IMR-90 (cell line): ENCODE data around the gene MRPL28. TPM values are rescaled to one million over a fixed set of nuclear protein-coding genes. Genes with fewer than 3 reads are reported as not detected.

ENCODE experiments used
- ATAC-seq: fragments of 200-7000 bp; cut with Tn5 transposase; 2 replicates; pipeline ENCODE4 v1.9.1; 2020; ENCODE audit warnings: low read depth, mild to moderate bottlenecking, moderate library complexity
- Bru-seq: library from RNA; stranded (reverse); fragments of 400-500 nt; gene quantifications from one replicate; lab custom pipeline; 2021; lab: Mats Ljungman, UMichigan
- BruChase-seq, 2 experiments: library from RNA; stranded (reverse); fragments of 400-500 nt; gene quantifications; one replicate each; lab custom pipeline; 2021; lab: Mats Ljungman, UMichigan
- BruUV-seq: library from RNA; stranded (reverse); fragments of 400-500 nt; replicated peaks from 2 replicates; lab custom pipeline; 2021; lab: Mats Ljungman, UMichigan
- CTCF ChIA-PET: fragments of 300-600 bp; formaldehyde crosslinking; extraction: SDS; loops from one replicate; lab custom pipeline; 2021; ENCODE audit warnings: antibody characterized with exemption; lab: Yijun Ruan, JAX
- POLR2A ChIA-PET: fragments of 300-600 bp; sonication (Branson Sonifier 250); formaldehyde crosslinking; loops from one replicate; lab custom pipeline; 2022; ENCODE audit warnings: antibody characterized with exemption; ENCODE audit not compliant: unreplicated experiment; lab: Charles Lee
- DNase-seq: peaks from one replicate; pipeline ENCODE4 v3.0.0; 2013
- H2AFZ ChIP-seq: replicated peaks from 2 replicates; pipeline ENCODE3; 2013; ENCODE audit warnings: low read length, mild to moderate bottlenecking; ENCODE audit not compliant: poor library complexity
- H2AK5ac ChIP-seq: 2 replicates; pipeline ENCODE4 v1.6.1; 2013; ENCODE audit warnings: low read depth, low read length, inconsistent platforms
- H2AK9ac ChIP-seq: replicated peaks from 2 replicates; pipeline ENCODE3; 2013; ENCODE audit warnings: mild to moderate bottlenecking, low read depth, low read length, moderate library complexity; ENCODE audit not compliant: poor library complexity
- H2BK120ac ChIP-seq: 2 replicates; pipeline ENCODE4 v1.6.1; 2013; ENCODE audit warnings: low read depth, low read length, inconsistent platforms
- H2BK15ac ChIP-seq: 3 replicates; pipeline ENCODE4 v1.6.1; 2013; ENCODE audit warnings: low read depth, low read length, inconsistent platforms
- H2BK20ac ChIP-seq: 2 replicates; pipeline ENCODE4 v1.6.1; 2013; ENCODE audit warnings: low read depth, mild to moderate bottlenecking, inconsistent platforms, low read length, moderate library complexity
- H2BK5ac ChIP-seq: 2 replicates; pipeline ENCODE4 v1.6.1; 2013; ENCODE audit warnings: mild to moderate bottlenecking, low read depth, low read length, inconsistent platforms; ENCODE audit not compliant: poor library complexity, severe bottlenecking
- H3K14ac ChIP-seq: replicated peaks from 2 replicates; pipeline ENCODE4 v1.6.1; 2013; ENCODE audit warnings: low read depth, low read length, inconsistent platforms
- H3K18ac ChIP-seq: 2 replicates; pipeline ENCODE4 v1.6.1; 2013; ENCODE audit warnings: low read depth, low read length, control low read depth
- H3K23ac ChIP-seq: 2 replicates; pipeline ENCODE4 v1.6.1; 2013; ENCODE audit warnings: low read depth, low read length, inconsistent platforms
- H3K27ac ChIP-seq: 2 replicates; pipeline ENCODE4 v1.5.1; 2013; ENCODE audit warnings: mild to moderate bottlenecking, control low read depth, low read length; ENCODE audit not compliant: insufficient read depth
- H3K27me3 ChIP-seq: 2 replicates; pipeline ENCODE4 v1.6.1; 2013; ENCODE audit warnings: low read length; ENCODE audit not compliant: control insufficient read depth, insufficient read depth
- H3K36me3 ChIP-seq: 2 replicates; pipeline ENCODE4 v1.6.1; 2013; ENCODE audit warnings: low read length, mixed read lengths; ENCODE audit not compliant: control insufficient read depth, insufficient read depth
- H3K4ac ChIP-seq: 2 replicates; pipeline ENCODE4 v1.6.1; 2013; ENCODE audit warnings: low read depth, low read length, inconsistent platforms
- H3K4me1 ChIP-seq: 2 replicates; pipeline ENCODE4 v1.6.1; 2013; ENCODE audit warnings: low read length, mixed read lengths; ENCODE audit not compliant: control insufficient read depth, insufficient read depth
- H3K4me2 ChIP-seq: 2 replicates; pipeline ENCODE4 v1.6.1; 2013; ENCODE audit warnings: low read depth, mild to moderate bottlenecking, control low read depth, low read length, moderate library complexity
- H3K4me3 ChIP-seq: 2 replicates; pipeline ENCODE4 v1.5.1; 2013; ENCODE audit warnings: low read depth, mild to moderate bottlenecking, control low read depth, low read length, moderate library complexity; ENCODE audit not compliant: insufficient read depth
- H3K56ac ChIP-seq: 2 replicates; pipeline ENCODE4 v1.6.1; 2013; ENCODE audit warnings: low read length, inconsistent platforms; ENCODE audit not compliant: insufficient read depth; ENCODE audit errors: extremely low read depth
- H3K79me1 ChIP-seq, 2 experiments: 2 replicates each; pipeline ENCODE4 v1.6.1; 2013; ENCODE audit warnings: low read length in 2 of 2, inconsistent platforms in 1 of 2, low read depth in 1 of 2
- H3K9ac ChIP-seq: 2 replicates; pipeline ENCODE4 v1.6.1; 2013; ENCODE audit warnings: low read depth, low read length, control low read depth
- H3K9me1 ChIP-seq: 2 replicates; pipeline ENCODE4 v1.6.1; 2013; ENCODE audit warnings: low read length, inconsistent platforms; ENCODE audit not compliant: insufficient read depth
- H3K9me3 ChIP-seq: 2 replicates; pipeline ENCODE4 v1.6.1; 2013; ENCODE audit warnings: low read length; ENCODE audit not compliant: control insufficient read depth, insufficient read depth
- H4K20me1 ChIP-seq: 2 replicates; pipeline ENCODE4 v1.6.1; 2013; ENCODE audit warnings: low read length, inconsistent platforms; ENCODE audit not compliant: insufficient read depth
- H4K5ac ChIP-seq: 2 replicates; pipeline ENCODE4 v1.6.1; 2013; ENCODE audit warnings: mild to moderate bottlenecking, low read depth, low read length, control low read depth
- H4K8ac ChIP-seq, 2 experiments: 2 replicates each; pipeline ENCODE4 v1.6.1; 2013; ENCODE audit warnings: low read depth in 2 of 2, low read length in 2 of 2, control low read depth in 1 of 2, inconsistent platforms in 1 of 2
- H4K91ac ChIP-seq: 2 replicates; pipeline ENCODE4 v1.6.1; 2013; ENCODE audit warnings: low read depth, low read length, inconsistent platforms; ENCODE audit not compliant: insufficient read depth
- BHLHE40 ChIP-seq: fragments of 150-350 bp; IDR thresholded peaks from 2 replicates; pipeline ENCODE4 v1.6.1; 2016; ENCODE audit warnings: mild to moderate bottlenecking, low read depth, low read length
- CEBPB ChIP-seq: IDR thresholded peaks from 2 replicates; pipeline ENCODE4 v1.6.1; 2012; ENCODE audit warnings: low read depth, low read length, improper control_type of control experiment
- FOS ChIP-seq: fragments of 150-350 bp; IDR thresholded peaks from 2 replicates; pipeline ENCODE4 v1.6.1; 2016; ENCODE audit warnings: low read depth, low read length
- MAZ ChIP-seq: IDR thresholded peaks from 2 replicates; pipeline ENCODE4 v1.6.1; 2012; ENCODE audit warnings: low read depth, mild to moderate bottlenecking, low read length, improper control_type of control experiment, moderate library complexity, borderline replicate concordance
- MXI1 ChIP-seq: IDR thresholded peaks from 2 replicates; pipeline ENCODE4 v1.6.1; 2012; ENCODE audit warnings: low read depth, mild to moderate bottlenecking, low read length, moderate library complexity, borderline replicate concordance
- POLR2A ChIP-seq: IDR thresholded peaks from 2 replicates; pipeline ENCODE4 v1.6.1; 2012; ENCODE audit warnings: mild to moderate bottlenecking, low read depth, low read length
- RCOR1 ChIP-seq: IDR thresholded peaks from 2 replicates; pipeline ENCODE4 v1.6.1; 2012; ENCODE audit warnings: mild to moderate bottlenecking, low read length, improper control_type of control experiment; ENCODE audit not compliant: insufficient replicate concordance
- USF2 ChIP-seq: fragments of 150-350 bp; IDR thresholded peaks from 2 replicates; pipeline ENCODE4 v1.6.1; 2017; ENCODE audit warnings: mild to moderate bottlenecking, antibody characterized with exemption, low read length, low read depth
- WGBS, 2 experiments: methylation state at CpG; one replicate each; pipeline versions ENCODE4 v1.1.5 to v1.1.7; 2013; ENCODE audit warnings: missing lambda C conversion rate in 2 of 2; ENCODE audit not compliant: insufficient read length in 1 of 2; ENCODE audit errors: extremely low coverage in 2 of 2; 5-methylcytosine and 5-hydroxymethylcytosine counted together
- dilution Hi-C: fragments of 300-500 bp; cut with HindIII; formaldehyde crosslinking; loops from one replicate; pipeline ENCODE4 v1.14.3; 2018; ENCODE audit warnings: low sequenced_read_pairs; ENCODE audit not compliant: unreplicated experiment
- in situ Hi-C: fragments of 300-500 bp; cut with MboI; formaldehyde crosslinking; loops from 3 replicates; pipeline ENCODE4 v1.14.3; 2019; ENCODE audit warnings: low sequenced_read_pairs, inconsistent platforms, mixed read lengths
- intact Hi-C: fragments of 100-400 bp; cut with micrococcal nuclease; formaldehyde crosslinking; loops from 2 replicates; pipeline ENCODE4 v1.10.0; 2022
- long read RNA-seq: library from polyadenylated mRNA; unstranded; transcript quantifications from one replicate; pipeline ENCODE4 v2.0.0, GENCODE V29; 2021; ENCODE audit not compliant: unreplicated experiment
- polyA plus RNA-seq, 3 experiments: library from polyadenylated mRNA; depleted of rRNA; stranded (reverse); fragments of >200 nt; gene quantifications; 2 replicates each; pipeline ENCODE4 v1.2.3, GENCODE V29; 2012; ENCODE audit warnings: low replicate concordance in 1 of 3
- total RNA-seq: library from RNA; depleted of rRNA; stranded (reverse); fragments of >200 nt; gene quantifications from 2 replicates; pipeline ENCODE4 v1.2.3, GENCODE V29; 2012; rRNA removed

The MRPL28 gene
- total RNA-seq (104 and 106 TPM in 2 replicates), polyA plus RNA-seq (2012; rRNA removed) (181 and 255 TPM in 2 replicates), Bru-seq, nascent RNA (percentile 62 among the genes with signal in this experiment), BruChase-seq, experiment 1, labeled RNA remaining after a 6-hour chase (percentile 71 among the genes with signal in this experiment), BruChase-seq, experiment 2, labeled RNA remaining after a 2-hour chase (percentile 59 among the genes with signal in this experiment)
- 224 and 350 TPM in 2 replicates for polyA plus RNA-seq (2012; cell fraction: cytosol; rRNA removed)
- polyA plus RNA-seq (2012; cell fraction: nucleus; rRNA removed; ENCODE audit: low replicate concordance) = 81.5 and 129 TPM in 2 replicates
- long read RNA-seq, transcript MRPL28-201 (6 exons, 1,098 nt) = major isoform, 25 of 67 reads
- long read RNA-seq, partial matches to known transcripts = 32 of 67 reads
- long read RNA-seq, other reads (novel, unspliced or antisense) = 8 of 67 reads

- peak within 1 kb of the TSS; percentile 31; the same call in 1 of the 2 replicates for H3K27ac ChIP-seq
- 0% methylated on average over 1 of the region's 30 CpGs; no CpG with 5 or more reads in 1 of the 2 experiments for WGBS, 2 experiments
- in situ Hi-C loops = no loop called here
- peak within 1 kb of the TSS; percentile 6; the same call in 1 of the 2 replicates for H4K91ac ChIP-seq
- peak within 1 kb of the TSS; percentile 20; the same call in 1 of the 2 replicates for H3K4me3 ChIP-seq
- peaks cover 70% of the 10 kb centered on the region for H3K36me3 ChIP-seq
- peak within 1 kb of the TSS; percentile 19 for H2BK5ac ChIP-seq
- TF ChIP-seq MAZ (peak; percentile 73; the same call in 1 of the 2 replicates), RCOR1 (no peak), FOS (peak; percentile 34; the same call in 1 of the 2 replicates), POLR2A (no peak), CEBPB (no peak), MXI1 (no peak), BHLHE40 (peak; percentile 96), USF2 (peak; percentile 16; the same call in 1 of the 2 replicates)
- no peak within 1 kb of the TSS for H4K5ac ChIP-seq
- DNase-seq = peak; percentile 95
- intact Hi-C loops = no loop called here
- H3K23ac ChIP-seq = 0 out of 2 replicates have a peak within 1 kb of the TSS, but pooled peaks have one; percentile 80
- POLR2A ChIA-PET = no interaction called here
- peak within 1 kb of the TSS in 1 of 2 experiments; percentile 60; a peak in 1 of 4 replicates for H4K8ac ChIP-seq
- H2AFZ ChIP-seq = peak within 1 kb of the TSS; percentile 65
- no peak within 1 kb of the TSS for H2AK5ac ChIP-seq
- no peak within 1 kb of the TSS for H2BK120ac ChIP-seq
- H3K56ac ChIP-seq = no peak within 1 kb of the TSS
- dilution Hi-C loops = no loop called here
- no TSS peak for BruUV-seq
- H2BK15ac ChIP-seq = no peak within 1 kb of the TSS
- peak within 1 kb of the TSS; percentile 10; the same call in 1 of the 2 replicates for H3K4ac ChIP-seq
- peaks cover 7% of the 10 kb centered on the region; the same call in 1 of the 2 replicates for H3K4me1 ChIP-seq
- H3K79me1 ChIP-seq = peaks cover 4 to 11% of the 10 kb centered on the region in 2 experiments; a peak in 2 of 4 replicates
- no peak within 1 kb of the TSS for H3K18ac ChIP-seq
- H3K14ac ChIP-seq = no peak within 1 kb of the TSS
- no peaks in the 10 kb centered on the region for H3K9me1 ChIP-seq
- H3K9ac ChIP-seq = 0 out of 2 replicates have a peak within 1 kb of the TSS, but pooled peaks have one; percentile 16
- H2BK20ac ChIP-seq = no peak within 1 kb of the TSS
- H4K20me1 ChIP-seq = no peaks in the 10 kb centered on the region
- peak within 1 kb of the TSS; percentile 70 for H3K4me2 ChIP-seq
- ATAC-seq = peak; percentile 98
- CTCF ChIA-PET = interaction anchor here (1.2 kb wide), 1 partner anchor 8 kb away, joined by 4 read pairs; no protein-coding TSS in a partner anchor
- no peaks in the 10 kb centered on the region for H3K9me3 ChIP-seq
- no peaks in the 10 kb centered on the region for H3K27me3 ChIP-seq
- peak within 1 kb of the TSS; percentile 42 for H2AK9ac ChIP-seq
Observed at GRCh38 chr16:370443-370842, at the start of gene MRPL28. Gene MRPL28, minus strand, starts transcription at chr16:370538. Its CDS starts 320 bp downstream, at chr16:370218.
